Measurements from ENCODE around the gene ELAVL4.
"Not testable (repeated sequence)": the region's sequence is repeated elsewhere in the genome, so short reads cannot be mapped to it uniquely, and the experiment has no call there.

The ELAVL4 gene

DNA sequence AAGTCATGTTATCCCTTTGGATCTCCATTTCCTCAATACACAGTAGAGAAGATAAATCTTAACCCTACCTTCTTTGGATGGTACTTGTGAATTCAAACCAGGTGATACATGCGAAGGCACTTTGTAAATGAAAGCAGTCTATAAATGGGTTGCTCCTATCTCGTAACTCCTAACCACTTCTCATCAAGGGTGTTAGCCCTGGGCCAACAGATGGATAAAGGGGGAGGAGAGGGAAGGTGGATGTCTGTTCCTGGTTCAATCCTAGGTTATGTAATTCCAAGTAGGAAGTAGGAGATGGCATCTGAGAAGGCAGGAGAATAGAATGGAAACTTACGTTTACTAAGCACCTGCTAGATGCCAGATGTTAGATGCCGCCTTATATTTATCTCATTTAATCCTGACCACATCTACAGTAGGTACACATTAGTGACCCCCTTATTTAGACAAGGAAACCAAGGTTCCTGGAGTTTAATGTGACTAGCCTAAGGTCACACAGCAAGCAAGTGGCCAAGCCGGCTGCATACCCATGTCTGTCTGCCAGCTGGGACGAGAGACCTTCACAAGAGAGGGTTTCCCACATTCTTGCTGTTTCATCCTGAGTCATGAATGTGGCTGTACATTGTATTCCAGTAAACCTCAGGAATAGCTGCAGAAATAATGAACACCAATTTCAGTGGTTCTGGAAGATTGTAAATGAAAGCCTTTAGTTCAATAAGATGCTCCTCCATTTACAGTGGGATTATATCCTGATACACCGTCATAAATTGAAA lies 47.7 kb downstream of the ELAVL4 start:
- no peak for DNase-seq (ENCODE audit: low read depth)
- H3K4me3 ChIP-seq (ENCODE audit: low read length): no peak overlapping the region
- TF ChIP-seq, protein P1, sequence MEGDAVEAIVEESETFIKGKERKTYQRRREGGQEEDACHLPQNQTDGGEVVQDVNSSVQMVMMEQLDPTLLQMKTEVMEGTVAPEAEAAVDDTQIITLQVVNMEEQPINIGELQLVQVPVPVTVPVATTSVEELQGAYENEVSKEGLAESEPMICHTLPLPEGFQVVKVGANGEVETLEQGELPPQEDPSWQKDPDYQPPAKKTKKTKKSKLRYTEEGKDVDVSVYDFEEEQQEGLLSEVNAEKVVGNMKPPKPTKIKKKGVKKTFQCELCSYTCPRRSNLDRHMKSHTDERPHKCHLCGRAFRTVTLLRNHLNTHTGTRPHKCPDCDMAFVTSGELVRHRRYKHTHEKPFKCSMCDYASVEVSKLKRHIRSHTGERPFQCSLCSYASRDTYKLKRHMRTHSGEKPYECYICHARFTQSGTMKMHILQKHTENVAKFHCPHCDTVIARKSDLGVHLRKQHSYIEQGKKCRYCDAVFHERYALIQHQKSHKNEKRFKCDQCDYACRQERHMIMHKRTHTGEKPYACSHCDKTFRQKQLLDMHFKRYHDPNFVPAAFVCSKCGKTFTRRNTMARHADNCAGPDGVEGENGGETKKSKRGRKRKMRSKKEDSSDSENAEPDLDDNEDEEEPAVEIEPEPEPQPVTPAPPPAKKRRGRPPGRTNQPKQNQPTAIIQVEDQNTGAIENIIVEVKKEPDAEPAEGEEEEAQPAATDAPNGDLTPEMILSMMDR (conservative IDR thresholded peaks at IDR 0.05; ENCODE audit: low read length): no peak

DNA sequence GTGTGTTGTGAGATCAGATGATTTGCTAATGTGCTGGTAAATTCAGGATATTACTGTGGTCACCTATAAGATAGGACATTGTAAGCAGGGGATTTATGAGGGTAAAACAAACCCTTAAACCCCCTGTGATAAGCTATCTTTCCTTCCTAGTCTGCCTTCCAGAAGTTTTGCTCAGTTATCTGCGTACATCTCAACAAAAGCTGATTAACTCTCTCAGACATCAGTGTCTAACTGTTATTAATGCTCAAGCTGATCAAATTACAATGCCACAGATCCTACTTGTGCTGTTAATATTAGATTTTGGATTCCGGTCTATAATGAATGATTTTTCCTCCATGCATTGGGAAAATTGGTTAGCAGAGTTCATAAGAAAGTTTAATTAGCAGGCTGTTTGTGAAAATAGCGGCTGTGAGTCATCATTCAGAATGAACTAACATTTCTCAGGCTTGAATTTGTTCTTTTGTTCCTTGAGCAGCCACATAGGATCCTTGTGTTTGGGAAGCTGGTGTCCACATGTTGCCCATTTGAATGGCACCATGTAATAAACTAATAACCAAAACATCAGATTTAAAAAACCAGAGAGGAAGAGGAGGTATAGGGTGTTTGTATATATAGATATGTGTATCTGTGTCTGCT lies 48.7 kb downstream of the ELAVL4 start:
- DNase-seq (ENCODE audit: low read depth): no peak
- no peak overlapping the region for H3K4me3 ChIP-seq (ENCODE audit: low read length)
- TF ChIP-seq, protein P1 (conservative IDR thresholded peaks at IDR 0.05; ENCODE audit: low read length): no peak

- TF ChIP-seq, protein P1 (conservative IDR thresholded peaks at IDR 0.05; ENCODE audit: low read length): no peak
- no peak overlapping the region for H3K4me3 ChIP-seq (ENCODE audit: low read length)
- no peak for DNase-seq (ENCODE audit: low read depth)
Observed at GRCh38 chr1:50158421-50158820, 49.7 kb downstream of the ELAVL4 start.

- H3K4me3 ChIP-seq (ENCODE audit: low read length): no peak overlapping the region
- TF ChIP-seq, protein P1 (conservative IDR thresholded peaks at IDR 0.05; ENCODE audit: low read length): no peak
- no peak for DNase-seq (ENCODE audit: low read depth)
Observed at GRCh38 chr1:50163680-50164079, 55.0 kb downstream of the ELAVL4 start.

GRCh38 chr1:50166351-50166750 lies 57.6 kb downstream of the ELAVL4 start:
- DNase-seq (ENCODE audit: low read depth): not testable (repeated sequence)

GRCh38 chr1:50172299-50172698 lies 63.6 kb downstream of the ELAVL4 start:
- no peak overlapping the region for H3K4me3 ChIP-seq (ENCODE audit: low read length)
- TF ChIP-seq, protein P1 (conservative IDR thresholded peaks at IDR 0.05; ENCODE audit: low read length): no peak
- no peak for DNase-seq (ENCODE audit: low read depth)

More at GRCh38 chr1:50166351-50166750, 57.6 kb downstream of the ELAVL4 start:
- not testable (repeated sequence) for H3K4me3 ChIP-seq (ENCODE audit: low read length)

GRCh38 chr1:50174101-50174500 lies 65.4 kb downstream of the ELAVL4 start:
- DNase-seq (ENCODE audit: low read depth): no peak
- H3K4me3 ChIP-seq (ENCODE audit: low read length): no peak overlapping the region
- TF ChIP-seq, protein P1 (conservative IDR thresholded peaks at IDR 0.05; ENCODE audit: low read length): no peak
